ENCODE measurements around the gene LHX3. TPM values are rescaled to one million over a fixed set of nuclear protein-coding genes. Genes with fewer than 3 reads are reported as not detected.

LHX3 gene
- total RNA-seq, 1 experiment from 2014 or later = not detected

GRCh38 chr9:136211441-136212344 is 6.8 kb upstream of the LHX3 start:
- Histone ChIP-seq H3K79me2 (ENCODE audit: insufficient read depth, low read length) (no peaks in the 10 kb centered on the region), H3K4ac (ENCODE audit: low read depth, low read length) (no peak overlapping the region), H3K23ac (ENCODE audit: insufficient read length, low read depth, low read length) (no peak overlapping the region), H3T11ph (ENCODE audit: low read length) (no peak overlapping the region), H3K4me2 (ENCODE audit: insufficient read depth, insufficient read length, low read length) (no peak overlapping the region), H3K9me3 (ENCODE audit: control insufficient read depth, low read depth, low read length) (no peaks in the 10 kb centered on the region), H2BK12ac (ENCODE audit: insufficient read length, low read depth, low read length) (no peak overlapping the region), H4K5ac (ENCODE audit: insufficient read length, low read depth, low read length) (no peak overlapping the region), H2BK20ac (ENCODE audit: low read depth, low read length, poor library complexity, severe bottlenecking) (no peak overlapping the region), H3K23me2 (ENCODE audit: insufficient read length, low read depth, low read length, poor library complexity, severe bottlenecking) (no peaks in the 10 kb centered on the region), H2AFZ (ENCODE audit: low read length) (no peak overlapping the region), H3K27me3 (ENCODE audit: insufficient read depth, low read length) (no peaks in the 10 kb centered on the region), H3K9ac (ENCODE audit: extremely low read depth, insufficient read length, low read length) (no peak overlapping the region), H2AK5ac (ENCODE audit: insufficient read length, low read length) (no peak overlapping the region), H2BK120ac (ENCODE audit: low read depth, low read length, poor library complexity, severe bottlenecking) (no peak overlapping the region), H3K79me1 (ENCODE audit: insufficient read depth, low read depth, low read length, poor library complexity, severe bottlenecking) (no peaks in the 10 kb centered on the region), H3K14ac (ENCODE audit: insufficient read depth, low read length) (no peak overlapping the region), H3K18ac (ENCODE audit: insufficient read length, low read depth, low read length) (no peak overlapping the region), H4K91ac (ENCODE audit: insufficient read length, low read depth, low read length) (no peak overlapping the region), H4K20me1 (ENCODE audit: control insufficient read depth, insufficient read depth, insufficient read length) (no peaks in the 10 kb centered on the region), H4K8ac (replicated peaks; ENCODE audit: insufficient read length, low read depth, low read length) (no peak overlapping the region), H3K4me1 (ENCODE audit: insufficient read depth, low read length) (no peaks in the 10 kb centered on the region), H2BK5ac (ENCODE audit: insufficient read length, low read length) (no peak overlapping the region), H3K56ac (ENCODE audit: insufficient read length, low read depth, low read length) (no peak overlapping the region), H3K27ac (ENCODE audit: insufficient read length, low read depth, low read length) (no peak overlapping the region), H2BK15ac (ENCODE audit: low read depth, low read length) (no peak overlapping the region)
- no peak overlapping the region for H3K27ac Mint-ChIP-seq
- peaks cover 0 to 7% of the 10 kb centered on the region in 2 experiments; a peak in 1 of 4 replicates for H3K4me1 Mint-ChIP-seq
- WGBS (ENCODE audit: extremely low coverage, insufficient read length, low lambda C conversion rate) = no CpG with 5 or more reads among the region's 35 CpGs
- no peak for DNase-seq
- no peak for TF ChIP-seq CTCF (conservative IDR thresholded peaks at IDR 0.05)
- H3K36me3 Mint-ChIP-seq (ENCODE audit: insufficient read depth in 1 of 3, low read depth in 3 of 3) = peaks cover 36 to 62% (median 61%) of the 10 kb centered on the region in 3 experiments
- peaks cover 2% of the 10 kb centered on the region for H3K27me3 Mint-ChIP-seq (ENCODE audit: low read depth)
- no peak overlapping the region; a peak in 1 of 5 replicates for H3K4me3 Mint-ChIP-seq
- no peaks in the 10 kb centered on the region; a peak in 1 of 5 replicates for H3K9me3 Mint-ChIP-seq

Measured in H9 (cell line).